SJCRH30 (cell line): ENCODE measurements around the gene TRPM3. TPM values are rescaled to one million over a fixed set of nuclear protein-coding genes. Genes with fewer than 3 reads are reported as not detected.

Experiments
- DNase-seq, 2 experiments: peaks; one replicate each; pipeline ENCODE4 v3.0.0-alpha.2; 2015 to 2020
- H3K27ac ChIP-seq: fragments of 250-450 bp; sonication (Bioruptor Pico); 2 replicates; pipeline ENCODE4 v1.5.1; 2020; ENCODE audit warnings: mild to moderate bottlenecking, moderate library complexity
- H3K27me3 ChIP-seq: fragments of 250-450 bp; sonication (Bioruptor Pico); 2 replicates; pipeline ENCODE4 v1.5.1; 2020; ENCODE audit warnings: mild to moderate bottlenecking, moderate library complexity
- H3K36me3 ChIP-seq: fragments of 250-450 bp; sonication (Bioruptor Pico); 2 replicates; pipeline ENCODE4 v1.5.1; 2020; ENCODE audit warnings: mild to moderate bottlenecking, moderate library complexity
- H3K4me1 ChIP-seq: fragments of 250-450 bp; sonication (Bioruptor Pico); 2 replicates; pipeline ENCODE4 v1.5.1; 2020; ENCODE audit warnings: mild to moderate bottlenecking, moderate library complexity
- H3K4me3 ChIP-seq: fragments of 250-450 bp; sonication (Bioruptor Pico); 2 replicates; pipeline ENCODE4 v1.5.1; 2020; ENCODE audit warnings: mild to moderate bottlenecking, moderate library complexity
- H3K9me3 ChIP-seq: fragments of 250-450 bp; sonication (Bioruptor Pico); replicated peaks from 2 replicates; pipeline ENCODE4 v1.5.1; 2020; ENCODE audit warnings: mild to moderate bottlenecking, moderate library complexity
- total RNA-seq: library from RNA; depleted of rRNA; stranded (reverse); fragments of >200 nt; shearing (Covaris generic); gene quantifications from 2 replicates; pipeline ENCODE4 v1.2.3, GENCODE V29; 2014

The TRPM3 gene
- total RNA-seq, 1 experiment from 2014 or later, result 0.30 TPM

DNA sequence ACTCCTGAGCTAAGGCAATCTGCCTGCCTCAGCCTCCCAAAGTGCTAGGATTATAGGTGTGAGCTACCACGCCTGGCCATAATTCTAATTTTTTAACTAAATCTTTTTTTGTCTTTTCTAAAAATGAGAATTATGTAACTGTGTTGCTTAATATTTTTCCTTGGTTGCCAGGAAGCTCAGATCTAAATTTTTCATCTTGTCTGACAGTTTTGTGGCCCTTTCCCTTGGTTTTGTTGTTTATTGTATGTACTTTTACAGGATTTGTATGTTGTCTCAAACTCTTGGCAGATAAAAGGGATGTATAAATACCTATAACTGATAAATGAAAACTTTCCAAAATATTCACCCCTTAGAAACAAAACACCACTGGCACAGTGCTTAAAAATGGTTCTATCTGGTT lies 618.7 kb downstream of the TRPM3 start:
- Histone ChIP-seq H3K27ac (no peak overlapping the region), H3K9me3 (no peaks in the 10 kb centered on the region), H3K4me3 (no peak overlapping the region), H3K4me1 (peaks cover 3% of the 10 kb centered on the region; the same call in 1 of the 2 replicates), H3K27me3 (no peaks in the 10 kb centered on the region), H3K36me3 (no peaks in the 10 kb centered on the region)
- no peak for DNase-seq

DNA sequence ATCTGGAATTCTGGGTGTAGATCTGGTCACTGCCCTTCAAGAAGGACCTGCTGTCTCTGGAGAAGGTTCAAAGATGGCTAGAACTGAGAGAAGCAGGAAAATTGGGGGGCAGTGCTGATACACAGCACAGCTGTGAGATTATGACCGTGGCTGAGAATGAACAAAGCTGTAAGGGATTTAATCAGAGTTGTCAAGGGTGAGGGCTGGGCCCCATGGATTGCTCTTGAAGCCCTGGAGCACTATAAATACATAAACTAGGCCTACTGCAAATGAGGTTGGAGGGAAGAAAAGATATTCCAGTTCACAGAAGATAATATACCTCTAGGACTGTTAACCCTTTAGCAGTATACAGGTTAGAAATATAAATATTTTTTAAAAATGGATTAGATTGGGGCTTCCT lies 620.6 kb downstream of the TRPM3 start:
- Histone ChIP-seq H3K9me3 (no peaks in the 10 kb centered on the region), H3K4me3 (no peak overlapping the region), H3K27ac (no peak overlapping the region), H3K27me3 (no peaks in the 10 kb centered on the region), H3K4me1 (peaks cover 3% of the 10 kb centered on the region; the same call in 1 of the 2 replicates), H3K36me3 (no peaks in the 10 kb centered on the region)
- no peak for DNase-seq

DNA sequence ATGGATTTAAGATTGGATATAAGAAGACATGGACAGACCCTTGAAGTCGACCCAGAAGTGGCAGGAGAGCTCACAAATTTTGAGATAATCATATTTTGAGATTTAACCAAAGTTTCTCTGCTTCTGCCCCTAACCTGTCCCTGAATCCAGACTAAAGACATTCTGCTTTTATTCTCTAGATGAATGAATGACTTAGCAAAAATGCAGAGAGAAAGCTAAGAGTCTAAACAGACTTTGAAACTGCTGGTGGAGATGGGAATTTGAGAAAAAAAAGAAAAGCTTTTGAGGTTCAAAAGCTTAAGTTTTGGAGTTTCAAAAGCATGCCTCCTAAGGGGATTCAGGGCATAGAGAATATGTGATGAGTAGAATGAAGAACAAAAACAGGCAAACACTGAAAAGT lies 621.8 kb downstream of the TRPM3 start:
- no peak for DNase-seq
- Histone ChIP-seq H3K36me3 (no peaks in the 10 kb centered on the region), H3K27ac (no peak overlapping the region), H3K4me3 (no peak overlapping the region), H3K9me3 (no peaks in the 10 kb centered on the region), H3K27me3 (no peaks in the 10 kb centered on the region), H3K4me1 (peaks cover 3% of the 10 kb centered on the region; the same call in 1 of the 2 replicates)

- no peak overlapping the region for H3K27ac ChIP-seq
- no peak overlapping the region for H3K4me3 ChIP-seq
- peaks cover 3% of the 10 kb centered on the region; the same call in 1 of the 2 replicates for H3K4me1 ChIP-seq
- H3K27me3 ChIP-seq, result no peaks in the 10 kb centered on the region
- H3K9me3 ChIP-seq, result no peaks in the 10 kb centered on the region
- H3K36me3 ChIP-seq, result no peaks in the 10 kb centered on the region
- no peak for DNase-seq
These were observed 622.6 kb downstream of the TRPM3 start for GRCh38 chr9:70498866-70499265.

DNA sequence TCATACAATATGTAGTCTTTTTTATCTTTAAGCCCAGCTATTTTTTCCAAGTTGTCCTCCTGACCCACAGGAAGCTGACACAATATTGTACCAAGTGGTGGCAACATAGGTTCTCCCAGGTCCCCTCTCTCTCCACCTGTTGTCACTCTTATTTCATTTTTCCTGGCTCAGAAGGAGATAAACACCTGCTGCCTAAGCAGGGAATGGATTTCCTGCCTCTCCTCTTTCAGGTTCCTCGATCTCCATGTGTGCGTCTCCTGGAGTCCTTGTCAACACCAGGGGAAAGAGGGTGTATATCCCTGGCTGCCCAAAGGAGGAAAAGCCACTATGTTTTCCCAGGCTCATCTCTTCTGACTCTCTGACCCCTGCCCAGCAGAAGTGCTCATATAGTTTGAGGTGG lies 625.2 kb downstream of the TRPM3 start:
- no peak for DNase-seq
- Histone ChIP-seq H3K4me1 (peaks cover 4% of the 10 kb centered on the region), H3K4me3 (no peak overlapping the region), H3K36me3 (no peaks in the 10 kb centered on the region), H3K27ac (no peak overlapping the region), H3K27me3 (no peaks in the 10 kb centered on the region), H3K9me3 (no peaks in the 10 kb centered on the region)

- Histone ChIP-seq H3K27me3 (no peaks in the 10 kb centered on the region), H3K27ac (no peak overlapping the region), H3K4me1 (peaks cover 3% of the 10 kb centered on the region), H3K36me3 (no peaks in the 10 kb centered on the region), H3K9me3 (no peaks in the 10 kb centered on the region), H3K4me3 (no peak overlapping the region)
- DNase-seq, result no peak
These were observed 625.9 kb downstream of the TRPM3 start for GRCh38 chr9:70495514-70495913.

DNA sequence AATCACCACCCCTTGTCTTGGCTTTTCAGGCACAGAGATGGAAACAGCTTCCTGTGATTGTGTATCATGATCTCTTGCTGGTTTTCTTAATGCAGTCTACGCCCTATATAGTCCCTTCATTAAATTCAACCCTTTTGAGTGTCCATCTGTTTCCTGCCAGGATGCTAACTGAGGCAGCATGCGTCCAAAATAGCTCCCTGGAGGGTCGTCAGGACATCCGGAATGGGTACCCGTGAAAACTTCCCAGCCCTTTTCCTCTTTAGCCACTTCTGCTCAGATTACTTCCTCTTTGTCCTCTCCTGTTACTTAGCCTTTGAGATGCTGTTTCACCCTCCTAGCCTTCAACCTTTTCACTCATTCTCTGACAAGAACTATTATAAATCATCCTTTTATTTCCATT lies 627.2 kb downstream of the TRPM3 start:
- H3K27ac ChIP-seq, result no peak overlapping the region
- H3K9me3 ChIP-seq, result no peaks in the 10 kb centered on the region
- no peak for DNase-seq
- no peak overlapping the region for H3K4me3 ChIP-seq
- H3K36me3 ChIP-seq, result no peaks in the 10 kb centered on the region
- no peaks in the 10 kb centered on the region for H3K27me3 ChIP-seq
- peaks cover 3% of the 10 kb centered on the region for H3K4me1 ChIP-seq

DNA sequence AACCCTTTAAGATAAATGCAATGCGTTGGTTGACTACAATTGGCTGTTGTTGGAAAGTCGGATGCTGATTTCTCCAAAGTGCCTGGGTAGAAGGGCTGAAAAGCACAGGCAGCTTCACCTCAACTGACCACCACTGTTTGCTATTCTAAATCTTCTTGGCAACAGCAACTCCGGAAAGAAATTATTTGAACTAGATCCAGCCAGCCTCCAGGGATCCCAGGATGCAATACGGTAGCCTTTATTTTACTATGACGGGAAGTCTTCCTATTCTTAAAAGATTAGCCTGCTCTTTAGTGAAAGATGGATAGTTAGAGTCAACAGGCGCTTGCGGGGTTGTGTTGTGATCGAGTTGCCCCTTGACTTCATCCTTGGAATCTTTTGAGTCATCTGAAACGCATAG lies 628.4 kb downstream of the TRPM3 start:
- Histone ChIP-seq H3K27me3 (no peaks in the 10 kb centered on the region), H3K27ac (no peak overlapping the region), H3K4me3 (peak overlapping the region; percentile 36), H3K9me3 (no peaks in the 10 kb centered on the region), H3K4me1 (peaks cover 3% of the 10 kb centered on the region), H3K36me3 (no peaks in the 10 kb centered on the region)
- DNase-seq, result no peak

DNA sequence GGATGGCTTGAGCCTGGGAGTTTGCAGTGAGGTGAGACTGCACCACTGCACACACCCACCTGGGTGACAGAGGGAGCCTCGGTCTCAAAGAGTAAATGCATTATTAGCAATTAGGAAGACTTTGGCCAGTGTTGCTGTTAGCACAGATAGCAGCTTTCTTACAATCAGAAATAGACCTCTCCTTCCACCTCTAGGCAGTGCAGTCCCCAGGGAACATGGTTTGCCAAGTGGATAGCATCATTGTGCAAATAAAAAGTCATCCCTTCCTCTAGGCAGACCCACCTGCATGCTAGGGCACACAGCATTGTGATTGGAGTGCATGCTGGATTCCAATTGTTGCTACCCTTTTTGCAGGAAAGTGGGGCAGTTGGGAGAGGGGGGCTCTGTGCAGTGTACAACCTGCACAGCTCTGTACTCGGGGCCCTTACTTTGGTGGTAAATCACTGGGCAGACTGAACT lies 629.1 kb downstream of the TRPM3 start:
- H3K9me3 ChIP-seq, result no peaks in the 10 kb centered on the region
- no peak for DNase-seq
- no peaks in the 10 kb centered on the region for H3K36me3 ChIP-seq
- no peak overlapping the region for H3K27ac ChIP-seq
- no peak overlapping the region for H3K4me3 ChIP-seq
- no peaks in the 10 kb centered on the region for H3K27me3 ChIP-seq
- peaks cover 3% of the 10 kb centered on the region for H3K4me1 ChIP-seq

GRCh38 chr9:70491426-70492318 lies 629.7 kb downstream of the TRPM3 start:
- Histone ChIP-seq H3K9me3 (no peaks in the 10 kb centered on the region), H3K36me3 (no peaks in the 10 kb centered on the region), H3K27me3 (no peaks in the 10 kb centered on the region), H3K4me1 (peaks cover 3% of the 10 kb centered on the region), H3K4me3 (no peak overlapping the region), H3K27ac (no peak overlapping the region)
- no peak for DNase-seq

GRCh38 chr9:70490478-70490877 lies 630.9 kb downstream of the TRPM3 start:
- H3K4me3 ChIP-seq, result no peak overlapping the region
- H3K4me1 ChIP-seq, result peaks cover 3% of the 10 kb centered on the region
- no peaks in the 10 kb centered on the region for H3K36me3 ChIP-seq
- H3K27me3 ChIP-seq, result no peaks in the 10 kb centered on the region
- no peak overlapping the region for H3K27ac ChIP-seq
- DNase-seq, result no peak
- H3K9me3 ChIP-seq, result no peaks in the 10 kb centered on the region

- Histone ChIP-seq H3K4me1 (peaks cover 3% of the 10 kb centered on the region), H3K27me3 (no peaks in the 10 kb centered on the region), H3K9me3 (no peaks in the 10 kb centered on the region), H3K36me3 (no peaks in the 10 kb centered on the region), H3K4me3 (no peak overlapping the region), H3K27ac (no peak overlapping the region)
- no peak for DNase-seq
These were observed 632.7 kb downstream of the TRPM3 start for GRCh38 chr9:70488793-70489105.

DNA sequence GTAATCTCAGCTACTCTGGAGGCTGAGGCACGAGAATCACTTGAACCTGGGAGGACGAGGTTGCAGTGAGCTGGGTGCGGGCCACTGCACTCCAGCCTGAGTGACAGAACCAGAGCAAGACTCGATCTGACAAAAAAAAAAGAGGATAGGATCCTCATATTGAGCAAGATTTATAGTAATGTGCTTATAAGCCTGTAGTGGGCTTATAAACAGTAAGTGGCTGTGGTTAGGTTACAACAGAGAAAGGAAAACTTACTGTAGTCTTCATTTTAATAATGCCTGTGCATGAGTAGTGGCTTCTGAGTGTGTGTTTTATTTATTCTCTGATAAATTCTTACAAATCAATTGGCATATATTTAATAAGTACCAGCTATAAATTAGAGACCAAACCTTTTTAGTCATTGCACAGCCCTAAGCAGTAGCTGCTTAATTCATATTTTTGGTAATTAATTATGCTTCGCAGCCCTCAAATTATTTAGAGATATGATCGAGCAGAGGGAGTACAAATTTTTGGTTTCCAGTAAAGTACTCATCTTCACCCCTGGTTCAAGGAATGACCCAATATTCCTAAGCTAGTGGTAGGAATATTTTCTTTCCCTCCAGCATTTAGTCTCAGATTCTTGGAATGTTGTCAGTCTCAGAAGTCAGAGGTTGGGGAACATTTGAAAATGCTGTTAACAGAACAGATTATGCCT lies 633.2 kb downstream of the TRPM3 start:
- no peak for DNase-seq

DNA sequence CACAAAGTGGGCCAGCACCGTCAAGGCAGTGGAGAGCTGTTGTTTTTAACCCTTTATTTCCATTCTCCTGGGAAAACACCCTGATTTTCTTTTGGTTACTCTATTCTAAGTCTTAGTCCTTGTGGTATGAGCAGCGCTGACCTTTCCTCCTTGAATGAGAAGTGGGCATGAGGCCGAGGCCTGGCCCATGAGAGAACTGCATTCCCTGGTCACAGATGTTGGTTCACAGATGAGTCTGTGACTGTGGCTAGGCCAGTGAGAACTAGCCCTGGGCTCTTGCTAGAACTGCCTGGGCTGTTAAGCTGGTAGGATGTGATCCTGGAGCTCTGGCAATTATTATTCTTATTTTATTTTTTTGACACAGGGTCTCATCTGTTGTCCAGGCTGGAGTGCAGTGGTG lies 635.3 kb downstream of the TRPM3 start:
- DNase-seq, result no peak
- H3K4me1 ChIP-seq, result no peaks in the 10 kb centered on the region
- no peaks in the 10 kb centered on the region for H3K9me3 ChIP-seq
- H3K27me3 ChIP-seq, result no peaks in the 10 kb centered on the region
- no peaks in the 10 kb centered on the region for H3K36me3 ChIP-seq
- H3K4me3 ChIP-seq, result no peak overlapping the region
- H3K27ac ChIP-seq, result no peak overlapping the region

More for the DNA sequence above, 633.2 kb downstream of the TRPM3 start:
- Histone ChIP-seq H3K4me3 (no peak overlapping the region), H3K27me3 (no peaks in the 10 kb centered on the region), H3K36me3 (no peaks in the 10 kb centered on the region), H3K27ac (no peak overlapping the region), H3K9me3 (no peaks in the 10 kb centered on the region), H3K4me1 (peaks cover under 1% of the 10 kb centered on the region)

DNA sequence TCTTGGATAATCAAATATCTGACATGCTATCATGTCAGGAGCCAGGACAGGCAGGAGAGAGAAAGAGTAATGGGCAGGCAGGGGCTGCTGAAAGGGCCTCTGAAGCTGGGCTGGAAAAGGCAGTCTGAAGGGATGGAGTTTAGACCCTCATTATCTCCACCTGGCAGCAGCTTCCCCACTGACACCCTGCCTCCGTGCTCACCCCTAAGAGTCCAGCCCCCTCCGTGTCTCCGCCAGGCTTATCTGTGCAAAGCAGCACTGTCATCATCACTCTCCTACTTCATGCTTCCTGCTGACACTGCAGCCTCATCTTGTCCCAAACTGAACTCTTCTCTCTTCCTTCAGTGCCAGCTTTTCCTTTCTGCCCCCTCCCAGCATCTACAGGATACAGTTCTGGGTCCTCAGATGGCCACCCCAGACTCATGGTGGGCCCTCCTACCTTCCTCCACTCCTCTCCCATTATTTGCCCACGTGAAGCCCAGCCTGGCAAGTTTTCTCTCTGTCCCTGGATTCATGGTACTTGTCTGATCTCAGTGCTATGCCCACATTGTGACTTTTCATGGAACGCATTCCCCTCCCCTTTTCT lies 636.1 kb downstream of the TRPM3 start:
- H3K27me3 ChIP-seq, result no peaks in the 10 kb centered on the region
- no peak overlapping the region for H3K27ac ChIP-seq
- DNase-seq, result no peak
- no peaks in the 10 kb centered on the region for H3K36me3 ChIP-seq
- H3K4me1 ChIP-seq, result peaks cover 3% of the 10 kb centered on the region
- no peaks in the 10 kb centered on the region for H3K9me3 ChIP-seq
- no peak overlapping the region for H3K4me3 ChIP-seq
